Stomach (tissue), 4 donors: ENCODE measurements around the gene MTM1.

ENCODE experiments used
- EP300 ChIP-seq: sonication (generic); formaldehyde crosslinking; IDR thresholded peaks from one replicate; pipeline ENCODE4 v1.6.1; 2017; ENCODE audit warnings: antibody characterized with exemption
- POLR2A ChIP-seq, 4 donors: fragments of 450-650 bp; IDR thresholded peaks; one replicate each; pipeline ENCODE4 v1.6.1; 2016; ENCODE audit warnings: antibody characterized with exemption in 4 of 4, control low read depth in 2 of 4, mild to moderate bottlenecking in 1 of 4, moderate library complexity in 1 of 4
- TF ChIP-seq, protein P1 (sequence below), 7 experiments: fragments of 450-650 bp in 4 of 7; fragments of 200-600 bp in 3 of 7; sonication (generic) in 3 of 7; IDR thresholded peaks; one replicate each; pipeline ENCODE4 v1.5.1; 2016 to 2019; ENCODE audit warnings: antibody characterized with exemption in 7 of 7, control low read depth in 2 of 7, mild to moderate bottlenecking in 1 of 7

DNA sequence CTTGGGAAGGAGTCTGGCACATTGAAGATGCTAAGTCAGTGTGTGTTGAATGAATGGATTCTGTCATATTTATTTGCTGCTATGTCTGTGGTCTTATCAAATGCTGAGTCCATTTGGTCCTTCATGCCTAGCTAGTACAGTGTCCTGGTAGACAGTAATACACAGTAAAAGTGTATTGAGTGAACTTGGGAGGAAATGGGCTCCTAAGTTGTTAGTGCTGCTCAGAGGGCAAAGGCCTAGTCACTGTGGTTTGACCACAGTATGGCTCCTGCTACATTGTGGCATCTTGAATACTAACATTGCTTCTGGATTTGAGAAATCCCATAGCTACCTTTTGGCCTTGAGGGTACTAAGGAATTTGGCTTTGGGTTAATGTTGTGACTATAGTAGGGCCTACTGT, 33.9 kb downstream of the MTM1 start:
- TF ChIP-seq, protein P1, sequence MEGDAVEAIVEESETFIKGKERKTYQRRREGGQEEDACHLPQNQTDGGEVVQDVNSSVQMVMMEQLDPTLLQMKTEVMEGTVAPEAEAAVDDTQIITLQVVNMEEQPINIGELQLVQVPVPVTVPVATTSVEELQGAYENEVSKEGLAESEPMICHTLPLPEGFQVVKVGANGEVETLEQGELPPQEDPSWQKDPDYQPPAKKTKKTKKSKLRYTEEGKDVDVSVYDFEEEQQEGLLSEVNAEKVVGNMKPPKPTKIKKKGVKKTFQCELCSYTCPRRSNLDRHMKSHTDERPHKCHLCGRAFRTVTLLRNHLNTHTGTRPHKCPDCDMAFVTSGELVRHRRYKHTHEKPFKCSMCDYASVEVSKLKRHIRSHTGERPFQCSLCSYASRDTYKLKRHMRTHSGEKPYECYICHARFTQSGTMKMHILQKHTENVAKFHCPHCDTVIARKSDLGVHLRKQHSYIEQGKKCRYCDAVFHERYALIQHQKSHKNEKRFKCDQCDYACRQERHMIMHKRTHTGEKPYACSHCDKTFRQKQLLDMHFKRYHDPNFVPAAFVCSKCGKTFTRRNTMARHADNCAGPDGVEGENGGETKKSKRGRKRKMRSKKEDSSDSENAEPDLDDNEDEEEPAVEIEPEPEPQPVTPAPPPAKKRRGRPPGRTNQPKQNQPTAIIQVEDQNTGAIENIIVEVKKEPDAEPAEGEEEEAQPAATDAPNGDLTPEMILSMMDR (IDR thresholded peaks at IDR 0.05) = no peak
- TF ChIP-seq POLR2A (IDR thresholded peaks at IDR 0.05) = no peak
- TF ChIP-seq EP300 = no peak
